ENCODE data around the gene SEC22C. TPM values are rescaled to one million over a fixed set of nuclear protein-coding genes. Genes with fewer than 3 reads are reported as not detected.

SEC22C gene
- polyA plus RNA-seq, 3 donors, result 15.3 to 28.4 (median 27.4) TPM

GRCh38 chr3:42556089-42556632 is 25.6 kb downstream of the SEC22C start:
- H3K79me2 ChIP-seq (ENCODE audit: insufficient read depth, low read length), result no peaks in the 10 kb centered on the region
- Mint-ChIP-seq H3K27ac (peak overlapping the region in 1 of 7 donors; percentile 76), H3K4me3 (no peak overlapping the region), H3K4me1 (peaks cover 2% of the 10 kb centered on the region), H3K36me3 (peaks cover 69 to 91% of the 10 kb centered on the region in 2 donors), H3K9me3 (no peaks in the 10 kb centered on the region), H3K27me3 (ENCODE audit: low read depth in 3 of 3) (peaks cover 0 to 2% (median 0%) of the 10 kb centered on the region in 3 donors)
- 50% methylated on average over 2 of the region's 3 CpGs for WGBS (ENCODE audit: insufficient coverage)
- intact Hi-C loops (cut with micrococcal nuclease), result no loop called here
- no peaks in the 10 kb centered on the region for H3K27me3 ChIP-seq (ENCODE audit: control insufficient read depth in 2 of 2, insufficient read depth in 2 of 2, low read length in 2 of 2)
- no peak overlapping the region for H3K9ac ChIP-seq (ENCODE audit: insufficient read depth, low read length, poor library complexity, severe bottlenecking)
- H3K4me2 ChIP-seq (replicated peaks; ENCODE audit: extremely low read depth, low read length, poor library complexity, severe bottlenecking), result no peak overlapping the region
- no peaks in the 10 kb centered on the region for H4K20me1 ChIP-seq (ENCODE audit: insufficient read depth, low read length)
- no peak for TF ChIP-seq CTCF (IDR thresholded peaks at IDR 0.05)
- no peak overlapping the region for H2AFZ ChIP-seq (ENCODE audit: insufficient read depth, low read depth, low read length, poor library complexity, severe bottlenecking)
- no peak for DNase-seq
- no peak overlapping the region for H3K4me3 ChIP-seq (replicated peaks in 1 of 3; ENCODE audit: low read depth in 2 of 3, low read length in 3 of 3)
- no peaks in the 10 kb centered on the region for H3K9me3 ChIP-seq (replicated peaks in 1 of 2; ENCODE audit: control insufficient read depth in 1 of 2, insufficient read depth in 1 of 2, low read length in 2 of 2)
- peaks cover 78 to 96% of the 10 kb centered on the region in 2 donors for H3K36me3 ChIP-seq (replicated peaks in 1 of 2; ENCODE audit: control insufficient read depth in 1 of 2, insufficient read depth in 2 of 2, low read length in 2 of 2)
- H3K4me1 ChIP-seq (ENCODE audit: control insufficient read depth in 1 of 2, insufficient read depth in 2 of 2, low read length in 2 of 2), result no peaks in the 10 kb centered on the region
- no peak overlapping the region for H3K27ac ChIP-seq (ENCODE audit: low read depth in 1 of 2, low read length in 2 of 2)

GRCh38 chr3:42552830-42553229 is 28.9 kb downstream of the SEC22C start:
- no peaks in the 10 kb centered on the region for H3K79me2 ChIP-seq (ENCODE audit: insufficient read depth, low read length)
- Mint-ChIP-seq H3K9me3 (no peaks in the 10 kb centered on the region), H3K4me1 (no peaks in the 10 kb centered on the region), H3K27me3 (ENCODE audit: low read depth in 3 of 3) (no peaks in the 10 kb centered on the region), H3K36me3 (peaks cover 70 to 90% of the 10 kb centered on the region in 2 donors), H3K4me3 (no peak overlapping the region), H3K27ac (no peak overlapping the region)
- H3K27me3 ChIP-seq (ENCODE audit: control insufficient read depth in 2 of 2, insufficient read depth in 2 of 2, low read length in 2 of 2), result no peaks in the 10 kb centered on the region
- H3K4me1 ChIP-seq (ENCODE audit: control insufficient read depth in 1 of 2, insufficient read depth in 2 of 2, low read length in 2 of 2), result no peaks in the 10 kb centered on the region
- H2AFZ ChIP-seq (ENCODE audit: insufficient read depth, low read depth, low read length, poor library complexity, severe bottlenecking), result no peak overlapping the region
- no peak for TF ChIP-seq CTCF (IDR thresholded peaks at IDR 0.05)
- peaks cover 63 to 96% of the 10 kb centered on the region in 2 donors for H3K36me3 ChIP-seq (replicated peaks in 1 of 2; ENCODE audit: control insufficient read depth in 1 of 2, insufficient read depth in 2 of 2, low read length in 2 of 2)
- WGBS (ENCODE audit: insufficient coverage), result no CpG with 5 or more reads among the region's 1 CpG
- intact Hi-C loops (cut with micrococcal nuclease), result no loop called here
- DNase-seq, result no peak
- H3K4me3 ChIP-seq (replicated peaks in 1 of 3; ENCODE audit: low read depth in 2 of 3, low read length in 3 of 3), result no peak overlapping the region
- H3K4me2 ChIP-seq (replicated peaks; ENCODE audit: extremely low read depth, low read length, poor library complexity, severe bottlenecking), result no peak overlapping the region
- no peak overlapping the region for H3K27ac ChIP-seq (ENCODE audit: low read depth in 1 of 2, low read length in 2 of 2)
- no peaks in the 10 kb centered on the region for H3K9me3 ChIP-seq (replicated peaks in 1 of 2; ENCODE audit: control insufficient read depth in 1 of 2, insufficient read depth in 1 of 2, low read length in 2 of 2)
- H3K9ac ChIP-seq (ENCODE audit: insufficient read depth, low read length, poor library complexity, severe bottlenecking), result no peak overlapping the region
- H4K20me1 ChIP-seq (ENCODE audit: insufficient read depth, low read length), result no peaks in the 10 kb centered on the region
